Fibroblast of lung (primary cell): ENCODE results near the gene LCE1C. TPM values are rescaled to one million over a fixed set of nuclear protein-coding genes. Genes with fewer than 3 reads are reported as not detected.

Source experiments
- DNase-seq, 2 donors: peaks; one replicate each; pipeline versions ENCODE4 v3.0.0 to v3.0.0-alpha.2; 2010; ENCODE audit warnings: low read depth in 2 of 2
- H2AFZ ChIP-seq: 2 replicates; pipeline ENCODE4 v1.5.1; 2012; ENCODE audit warnings: low read length, control low read depth, inconsistent platforms
- H3K27ac ChIP-seq: 2 replicates; pipeline ENCODE4 v1.5.1; 2011; ENCODE audit warnings: low read length, control low read depth; ENCODE audit not compliant: insufficient read depth
- H3K27me3 ChIP-seq: 2 replicates; pipeline ENCODE4 v1.5.1; 2011; ENCODE audit warnings: mild to moderate bottlenecking, low read length; ENCODE audit not compliant: control insufficient read depth, insufficient read depth
- H3K36me3 ChIP-seq: 2 replicates; pipeline ENCODE4 v1.5.1; 2011; ENCODE audit warnings: low read length; ENCODE audit not compliant: control insufficient read depth, insufficient read depth
- H3K4me1 ChIP-seq: 2 replicates; pipeline ENCODE4 v1.5.1; 2011; ENCODE audit warnings: low read length; ENCODE audit not compliant: control insufficient read depth, insufficient read depth; ENCODE audit errors: extremely low read depth
- H3K4me2 ChIP-seq: 2 replicates; pipeline ENCODE4 v1.5.1; 2011; ENCODE audit warnings: low read length, control low read depth; ENCODE audit not compliant: insufficient read depth; ENCODE audit errors: extremely low read depth
- H3K4me3 ChIP-seq, 4 experiments: fragments of 200-600 bp in 1 of 4; sonication (generic) in 1 of 4; replicated peaks in 1 of 4; 2 replicates each; pipeline ENCODE4 v1.5.1; 2011 to 2016; ENCODE audit warnings: low read length in 4 of 4, low read depth in 3 of 4, mild to moderate bottlenecking in 3 of 4, control low read depth in 2 of 4, inconsistent platforms in 1 of 4, mixed read lengths in 1 of 4; ENCODE audit not compliant: insufficient read depth in 1 of 4; ENCODE audit errors: control extremely low read depth in 1 of 4
- H3K79me2 ChIP-seq: 2 replicates; pipeline ENCODE4 v1.5.1; 2012; ENCODE audit warnings: mild to moderate bottlenecking, low read length, inconsistent platforms; ENCODE audit not compliant: control insufficient read depth, insufficient read depth
- H3K9ac ChIP-seq: 2 replicates; pipeline ENCODE4 v1.5.1; 2011; ENCODE audit warnings: mild to moderate bottlenecking, low read length, control low read depth; ENCODE audit not compliant: insufficient read depth
- H3K9me3 ChIP-seq: 2 replicates; pipeline ENCODE4 v1.5.1; 2012; ENCODE audit warnings: low read depth, low read length; ENCODE audit not compliant: control insufficient read depth, insufficient read depth
- H4K20me1 ChIP-seq: 2 replicates; pipeline ENCODE4 v1.5.1; 2011; ENCODE audit warnings: low read length; ENCODE audit not compliant: control insufficient read depth, insufficient read depth; ENCODE audit errors: extremely low read depth
- EZH2 ChIP-seq: IDR thresholded peaks from 2 replicates; pipeline ENCODE4 v1.5.1; 2012; ENCODE audit warnings: low read length, control low read depth, mild to moderate bottlenecking; ENCODE audit errors: missing control alignments
- polyA plus RNA-seq, 2 donors: library from polyadenylated mRNA; depleted of rRNA in 1 of 2; stranded (reverse) in 1 of 2; unstranded in 1 of 2; fragments of >200 nt; gene quantifications; 2 replicates each; pipeline ENCODE4 v1.2.1, GENCODE V29; 2011 to 2012; ENCODE audit warnings: missing spikeins in 1 of 2
- total RNA-seq: library from RNA; depleted of rRNA; stranded (reverse); fragments of >200 nt; gene quantifications from 2 replicates; pipeline ENCODE4 v1.2.1, GENCODE V29; 2014
- TF ChIP-seq, protein P1 (sequence below), 2 donors: IDR thresholded peaks in 1 of 2; conservative IDR thresholded peaks in 1 of 2; 1 replicate in 1 of 2; 2 replicates in 1 of 2; pipeline ENCODE4 v1.5.1; 2011 to 2012; ENCODE audit warnings: low read length in 2 of 2, control low read depth in 1 of 2, inconsistent platforms in 1 of 2, low read depth in 1 of 2, mild to moderate bottlenecking in 1 of 2

LCE1C gene
- total and polyA plus RNA-seq, 2 donors (not counting 1 experiment from before 2014, with no cell fraction given) = not detected

- H3K4me2 ChIP-seq = no peak within 1 kb of the TSS
- no peaks in the 10 kb centered on the region for H3K9me3 ChIP-seq
- no peak within 1 kb of the TSS for H3K9ac ChIP-seq
- H3K36me3 ChIP-seq = no peaks in the 10 kb centered on the region
- DNase-seq = no peak
- no peak within 1 kb of the TSS for H3K27ac ChIP-seq
- H2AFZ ChIP-seq = no peak within 1 kb of the TSS
- no peaks in the 10 kb centered on the region for H3K27me3 ChIP-seq
- no peaks in the 10 kb centered on the region for H4K20me1 ChIP-seq
- peaks cover 7% of the 10 kb centered on the region for H3K4me1 ChIP-seq
- no peak within 1 kb of the TSS for H3K4me3 ChIP-seq
- H3K79me2 ChIP-seq = no peaks in the 10 kb centered on the region
- TF ChIP-seq, protein P1, sequence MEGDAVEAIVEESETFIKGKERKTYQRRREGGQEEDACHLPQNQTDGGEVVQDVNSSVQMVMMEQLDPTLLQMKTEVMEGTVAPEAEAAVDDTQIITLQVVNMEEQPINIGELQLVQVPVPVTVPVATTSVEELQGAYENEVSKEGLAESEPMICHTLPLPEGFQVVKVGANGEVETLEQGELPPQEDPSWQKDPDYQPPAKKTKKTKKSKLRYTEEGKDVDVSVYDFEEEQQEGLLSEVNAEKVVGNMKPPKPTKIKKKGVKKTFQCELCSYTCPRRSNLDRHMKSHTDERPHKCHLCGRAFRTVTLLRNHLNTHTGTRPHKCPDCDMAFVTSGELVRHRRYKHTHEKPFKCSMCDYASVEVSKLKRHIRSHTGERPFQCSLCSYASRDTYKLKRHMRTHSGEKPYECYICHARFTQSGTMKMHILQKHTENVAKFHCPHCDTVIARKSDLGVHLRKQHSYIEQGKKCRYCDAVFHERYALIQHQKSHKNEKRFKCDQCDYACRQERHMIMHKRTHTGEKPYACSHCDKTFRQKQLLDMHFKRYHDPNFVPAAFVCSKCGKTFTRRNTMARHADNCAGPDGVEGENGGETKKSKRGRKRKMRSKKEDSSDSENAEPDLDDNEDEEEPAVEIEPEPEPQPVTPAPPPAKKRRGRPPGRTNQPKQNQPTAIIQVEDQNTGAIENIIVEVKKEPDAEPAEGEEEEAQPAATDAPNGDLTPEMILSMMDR (conservative IDR thresholded peaks at IDR 0.05 in 1 of 2, IDR thresholded peaks at IDR 0.05 in 1 of 2; ENCODE audit: low read depth in 1 of 2, low read length in 2 of 2) = no peak
These were observed 48.7 kb downstream of the LCE1C start, which contains the start of gene KPRP for GRCh38 chr1:152757747-152758146. Gene KPRP (plus strand): TSS chr1:152758025. CDS start chr1:152759589, 1,564 bp downstream.

GRCh38 chr1:152756872-152757271 is 49.6 kb downstream of the LCE1C start:
- H3K9me3 ChIP-seq = no peaks in the 10 kb centered on the region
- H3K36me3 ChIP-seq = no peaks in the 10 kb centered on the region
- no peaks in the 10 kb centered on the region for H4K20me1 ChIP-seq
- peaks cover 11% of the 10 kb centered on the region for H3K4me1 ChIP-seq
- TF ChIP-seq, protein P1 (conservative IDR thresholded peaks at IDR 0.05 in 1 of 2, IDR thresholded peaks at IDR 0.05 in 1 of 2; ENCODE audit: low read depth in 1 of 2, low read length in 2 of 2) = no peak
- no peak for TF ChIP-seq EZH2
- no peak overlapping the region for H2AFZ ChIP-seq
- H3K27me3 ChIP-seq = no peaks in the 10 kb centered on the region
- no peak for DNase-seq
- H3K4me3 ChIP-seq = no peak overlapping the region
- no peak overlapping the region for H3K4me2 ChIP-seq
- H3K79me2 ChIP-seq = no peaks in the 10 kb centered on the region
- no peak overlapping the region for H3K9ac ChIP-seq
- no peak overlapping the region for H3K27ac ChIP-seq

Other genes starting within 250 kb of the LCE1C start
- gene LCE3E, start 239.9 kb downstream of the LCE1C start, total RNA-seq = not detected in 2 replicates
- not detected in 2 replicates for gene LCE3E, start 239.9 kb downstream of the LCE1C start, polyA plus RNA-seq
- not detected in 2 replicates for gene LCE3D, start 226.1 kb downstream of the LCE1C start, total RNA-seq
- gene LCE3D, start 226.1 kb downstream of the LCE1C start, polyA plus RNA-seq = not detected in 2 replicates
- gene LCE3C, start 206.4 kb downstream of the LCE1C start, total RNA-seq = not detected in 2 replicates
- gene LCE3C, start 206.4 kb downstream of the LCE1C start, polyA plus RNA-seq = not detected in 2 replicates
- gene LCE3B, start 192.8 kb downstream of the LCE1C start, total RNA-seq = not detected in 2 replicates
- gene LCE3B, start 192.8 kb downstream of the LCE1C start, polyA plus RNA-seq = not detected in 2 replicates
- gene LCE3A, start 183.5 kb downstream of the LCE1C start, total RNA-seq = not detected in 2 replicates
- not detected in 2 replicates for gene LCE3A, start 183.5 kb downstream of the LCE1C start, polyA plus RNA-seq
- gene LCE2D, start 143.3 kb downstream of the LCE1C start, total RNA-seq = not detected in 2 replicates
- not detected in 2 replicates for gene LCE2D, start 143.3 kb downstream of the LCE1C start, polyA plus RNA-seq
- gene LCE2C, start 131.4 kb downstream of the LCE1C start, total RNA-seq = not detected in 2 replicates
- gene LCE2C, start 131.4 kb downstream of the LCE1C start, polyA plus RNA-seq = 0.12 and 1.5 TPM in 2 replicates
- gene LCE2B, start 120.5 kb downstream of the LCE1C start, total RNA-seq = not detected in 2 replicates
- gene LCE2B, start 120.5 kb downstream of the LCE1C start, polyA plus RNA-seq = 0.17 and 0.53 TPM in 2 replicates
- 0.33 TPM in 1 of 2 replicates, not detected in the other for gene LCE2A, start 108.3 kb downstream of the LCE1C start, total RNA-seq
- gene LCE2A, start 108.3 kb downstream of the LCE1C start, polyA plus RNA-seq = 0.91 and 8.1 TPM in 2 replicates
- gene LCE4A, start 98.5 kb downstream of the LCE1C start, total RNA-seq = not detected in 2 replicates
- gene LCE4A, start 98.5 kb downstream of the LCE1C start, polyA plus RNA-seq = not detected in 2 replicates
- not detected in 2 replicates for gene KPRP, start 48.6 kb downstream of the LCE1C start, total RNA-seq
- gene KPRP, start 48.6 kb downstream of the LCE1C start, polyA plus RNA-seq = 0.33 and 0.63 TPM in 2 replicates
- not detected in 2 replicates for gene LCE1F, start 31.5 kb downstream of the LCE1C start, total RNA-seq
- gene LCE1F, start 31.5 kb downstream of the LCE1C start, polyA plus RNA-seq = not detected in 2 replicates
- not detected in 2 replicates for gene LCE1E, start 20.4 kb downstream of the LCE1C start, total RNA-seq
- gene LCE1E, start 20.4 kb downstream of the LCE1C start, polyA plus RNA-seq = 0.08 and 0.14 TPM in 2 replicates
- not detected in 2 replicates for gene LCE1D, start 9.9 kb downstream of the LCE1C start, total RNA-seq
- not detected in 2 replicates for gene LCE1D, start 9.9 kb downstream of the LCE1C start, polyA plus RNA-seq
- gene LCE1B, start 5.3 kb upstream of the LCE1C start, total RNA-seq = not detected in 2 replicates
- not detected in 2 replicates for gene LCE1B, start 5.3 kb upstream of the LCE1C start, polyA plus RNA-seq
- not detected in 2 replicates for gene LCE1A, start 20.8 kb upstream of the LCE1C start, total RNA-seq
- not detected in 2 replicates for gene LCE1A, start 20.8 kb upstream of the LCE1C start, polyA plus RNA-seq
- not detected in 2 replicates for gene LCE6A, start 36.2 kb upstream of the LCE1C start, total RNA-seq
- gene LCE6A, start 36.2 kb upstream of the LCE1C start, polyA plus RNA-seq = not detected in 2 replicates
- gene LCE7A, start 53.3 kb upstream of the LCE1C start, total RNA-seq = not detected in 2 replicates
- gene LCE7A, start 53.3 kb upstream of the LCE1C start, polyA plus RNA-seq = not detected in 2 replicates
- gene SMCP, start 71.7 kb upstream of the LCE1C start, total RNA-seq = 0.17 TPM in 1 of 2 replicates, not detected in the other
- gene SMCP, start 71.7 kb upstream of the LCE1C start, polyA plus RNA-seq = 0.12 TPM in 1 of 2 replicates, not detected in the other
- not detected in 2 replicates for gene IVL, start 101.9 kb upstream of the LCE1C start, total RNA-seq
- 0.10 and 0.34 TPM in 2 replicates for gene IVL, start 101.9 kb upstream of the LCE1C start, polyA plus RNA-seq
- gene SPRR5, start 140.6 kb upstream of the LCE1C start, total RNA-seq = not detected in 2 replicates
- gene SPRR5, start 140.6 kb upstream of the LCE1C start, polyA plus RNA-seq = not detected in 2 replicates
- not detected in 2 replicates for gene SPRR4, start 164.0 kb upstream of the LCE1C start, total RNA-seq
- gene SPRR4, start 164.0 kb upstream of the LCE1C start, polyA plus RNA-seq = not detected in 2 replicates
- gene SPRR1A, start 177.4 kb upstream of the LCE1C start, total RNA-seq = not detected in 2 replicates
- not detected in 2 replicates for gene SPRR1A, start 177.4 kb upstream of the LCE1C start, polyA plus RNA-seq
- gene SPRR3, start 195.1 kb upstream of the LCE1C start, total RNA-seq = not detected in 2 replicates
- not detected in 2 replicates for gene SPRR3, start 195.1 kb upstream of the LCE1C start, polyA plus RNA-seq
- not detected in 2 replicates for gene SPRR1B, start 224.6 kb upstream of the LCE1C start, total RNA-seq
- gene SPRR1B, start 224.6 kb upstream of the LCE1C start, polyA plus RNA-seq = not detected in 2 replicates
- gene SPRR2D, start 234.5 kb upstream of the LCE1C start, total RNA-seq = not detected in 2 replicates
- gene SPRR2D, start 234.5 kb upstream of the LCE1C start, polyA plus RNA-seq = not detected in 2 replicates